HL-60 (cell line): ENCODE results near the gene LSAMP.

Experiments used
- DNase-seq, 2 experiments: peaks; one replicate each; pipeline ENCODE4 v3.0.0-alpha.2; 2010 to 2020; ENCODE audit warnings: low read depth in 1 of 2, low spot score in 1 of 2
- H3K27ac ChIP-seq: fragments of 250-450 bp; sonication (Bioruptor Pico); replicated peaks from 2 replicates; pipeline ENCODE4 v1.5.1; 2020; ENCODE audit warnings: mild to moderate bottlenecking, moderate library complexity
- H3K27me3 ChIP-seq: fragments of 250-450 bp; sonication (Bioruptor Pico); 2 replicates; pipeline ENCODE4 v1.5.1; 2021; ENCODE audit warnings: mild to moderate bottlenecking, moderate library complexity; ENCODE audit not compliant: insufficient read depth, poor library complexity, severe bottlenecking
- H3K4me3 ChIP-seq: replicated peaks from 2 replicates; pipeline ENCODE4 v1.5.1; 2011; ENCODE audit warnings: mild to moderate bottlenecking, control low read depth, low read length; ENCODE audit not compliant: insufficient read depth
- CTCF ChIP-seq: IDR thresholded peaks from one replicate; pipeline ENCODE4 v1.5.1; 2011; ENCODE audit warnings: low read length, control low read depth, inconsistent platforms; ENCODE audit not compliant: insufficient read depth
- GABPA ChIP-seq: IDR thresholded peaks from 2 replicates; pipeline ENCODE4 v1.6.1; 2012; ENCODE audit warnings: low read depth
- POLR2AphosphoS5 ChIP-seq: IDR thresholded peaks from 2 replicates; pipeline ENCODE4 v1.6.1; 2012; ENCODE audit warnings: low read depth
- REST ChIP-seq: IDR thresholded peaks from 2 replicates; pipeline ENCODE4 v1.6.1; 2012; ENCODE audit warnings: low read depth; ENCODE audit not compliant: insufficient replicate concordance
- SPI1 ChIP-seq: IDR thresholded peaks from 2 replicates; pipeline ENCODE4 v1.6.1; 2012; ENCODE audit warnings: low read depth, mild to moderate bottlenecking, borderline replicate concordance

Gene LSAMP

GRCh38 chr3:116474801-116475200 is 29.5 kb upstream of the LSAMP start:
- DNase-seq: no peak
- Histone ChIP-seq H3K27me3 (no peaks in the 10 kb centered on the region), H3K4me3 (no peak overlapping the region), H3K27ac (no peak overlapping the region)
- no peak for TF ChIP-seq GABPA
- no peak for TF ChIP-seq POLR2AphosphoS5
- no peak for TF ChIP-seq REST
- no peak for TF ChIP-seq CTCF
- no peak for TF ChIP-seq SPI1

GRCh38 chr3:116474032-116474780 is 28.9 kb upstream of the LSAMP start:
- no peak for DNase-seq
- Histone ChIP-seq H3K4me3 (no peak overlapping the region), H3K27me3 (no peaks in the 10 kb centered on the region), H3K27ac (no peak overlapping the region)
- TF ChIP-seq SPI1 (no peak), CTCF (no peak), POLR2AphosphoS5 (no peak), REST (no peak), GABPA (no peak)

- no peak for DNase-seq
- TF ChIP-seq POLR2AphosphoS5 (no peak), REST (no peak), SPI1 (no peak), GABPA (no peak), CTCF (no peak)
- Histone ChIP-seq H3K27me3 (no peaks in the 10 kb centered on the region), H3K27ac (no peak overlapping the region), H3K4me3 (no peak overlapping the region)
These were observed 28.3 kb upstream of the LSAMP start for GRCh38 chr3:116473602-116474001.
